Measurements from ENCODE around the gene PDE6C.

GRCh38 chr10:93671042-93671441 lies 58.7 kb downstream of the PDE6C start:
- TF ChIP-seq, protein P1, sequence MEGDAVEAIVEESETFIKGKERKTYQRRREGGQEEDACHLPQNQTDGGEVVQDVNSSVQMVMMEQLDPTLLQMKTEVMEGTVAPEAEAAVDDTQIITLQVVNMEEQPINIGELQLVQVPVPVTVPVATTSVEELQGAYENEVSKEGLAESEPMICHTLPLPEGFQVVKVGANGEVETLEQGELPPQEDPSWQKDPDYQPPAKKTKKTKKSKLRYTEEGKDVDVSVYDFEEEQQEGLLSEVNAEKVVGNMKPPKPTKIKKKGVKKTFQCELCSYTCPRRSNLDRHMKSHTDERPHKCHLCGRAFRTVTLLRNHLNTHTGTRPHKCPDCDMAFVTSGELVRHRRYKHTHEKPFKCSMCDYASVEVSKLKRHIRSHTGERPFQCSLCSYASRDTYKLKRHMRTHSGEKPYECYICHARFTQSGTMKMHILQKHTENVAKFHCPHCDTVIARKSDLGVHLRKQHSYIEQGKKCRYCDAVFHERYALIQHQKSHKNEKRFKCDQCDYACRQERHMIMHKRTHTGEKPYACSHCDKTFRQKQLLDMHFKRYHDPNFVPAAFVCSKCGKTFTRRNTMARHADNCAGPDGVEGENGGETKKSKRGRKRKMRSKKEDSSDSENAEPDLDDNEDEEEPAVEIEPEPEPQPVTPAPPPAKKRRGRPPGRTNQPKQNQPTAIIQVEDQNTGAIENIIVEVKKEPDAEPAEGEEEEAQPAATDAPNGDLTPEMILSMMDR (IDR thresholded peaks at IDR 0.05), result no peak
- TF ChIP-seq EP300 (IDR thresholded peaks at IDR 0.05), result no peak
